Smooth muscle cell (in vitro differentiated cells): Measurements from ENCODE around the gene MAP7D1. TPM values are rescaled to one million over a fixed set of nuclear protein-coding genes. Genes with fewer than 3 reads are reported as not detected.

ENCODE experiments used
- DNase-seq: peaks from one replicate; lab custom pipeline; 2025; ENCODE audit not compliant: unreplicated experiment; lab: John Stamatoyannopoulos, UW
- H2AFZ ChIP-seq: fragments of 200-600 bp; sonication (generic); 2 replicates; pipeline ENCODE4 v1.6.0; 2016; ENCODE audit warnings: antibody characterized with exemption, low read depth, mild to moderate bottlenecking
- H3F3A ChIP-seq: fragments of 200-600 bp; sonication (generic); 2 replicates; pipeline ENCODE4 v1.6.0; 2017; ENCODE audit warnings: antibody characterized with exemption, low read depth
- H3K27ac ChIP-seq: fragments of 200-600 bp; sonication (generic); 2 replicates; pipeline ENCODE4 v1.5.1; 2016; ENCODE audit warnings: low read depth, mild to moderate bottlenecking
- H3K27me3 ChIP-seq: fragments of 200-600 bp; sonication (generic); 2 replicates; pipeline ENCODE4 v1.6.1; 2016; ENCODE audit warnings: low read depth, mild to moderate bottlenecking
- H3K36me3 ChIP-seq: fragments of 200-600 bp; sonication (generic); 2 replicates; pipeline ENCODE4 v1.5.1; 2016; ENCODE audit warnings: low read depth
- H3K4me1 ChIP-seq: fragments of 200-600 bp; sonication (generic); 2 replicates; pipeline ENCODE4 v1.5.1; 2016; ENCODE audit warnings: low read depth
- H3K4me2 ChIP-seq: fragments of 200-600 bp; sonication (generic); 2 replicates; pipeline ENCODE4 v1.6.0; 2016; ENCODE audit warnings: mild to moderate bottlenecking
- H3K4me3 ChIP-seq: fragments of 200-600 bp; sonication (generic); 2 replicates; pipeline ENCODE4 v1.5.1; 2016; ENCODE audit warnings: mild to moderate bottlenecking
- H3K79me2 ChIP-seq: fragments of 200-600 bp; sonication (generic); 2 replicates; pipeline ENCODE4 v1.6.0; 2016; ENCODE audit warnings: low read depth, mild to moderate bottlenecking
- H3K9ac ChIP-seq: fragments of 200-600 bp; sonication (generic); 2 replicates; pipeline ENCODE4 v1.6.0; 2016; ENCODE audit warnings: low read depth
- H3K9me3 ChIP-seq: fragments of 200-600 bp; sonication (generic); replicated peaks from 2 replicates; pipeline ENCODE4 v1.5.1; 2016; ENCODE audit warnings: low read depth
- H4K20me1 ChIP-seq: fragments of 200-600 bp; sonication (generic); 2 replicates; pipeline ENCODE4 v1.6.0; 2016; ENCODE audit warnings: low read depth
- CTCF ChIP-seq: fragments of 200-600 bp; sonication (generic); IDR thresholded peaks from 2 replicates; pipeline ENCODE4 v1.5.1; 2017; ENCODE audit warnings: borderline replicate concordance, mild to moderate bottlenecking, antibody characterized with exemption; ENCODE audit not compliant: insufficient read depth, poor library complexity, severe bottlenecking
- WGBS: methylation state at CpG from one replicate; pipeline ENCODE4 v1.1.7; 2016; ENCODE audit warnings: low lambda C conversion rate; 5-methylcytosine and 5-hydroxymethylcytosine counted together
- polyA plus RNA-seq: library from polyadenylated mRNA; unstranded; fragments of >200 nt; fragmentation: Nextera tagmentation; extraction: Ambion mirVana; gene quantifications from 2 replicates; pipeline ENCODE4 v1.2.1, GENCODE V29; 2016
- total RNA-seq: library from RNA; depleted of rRNA; stranded (reverse); fragments of >200 nt; gene quantifications from 2 replicates; pipeline ENCODE4 v1.2.3, GENCODE V29; 2014

MAP7D1 gene
- total and polyA plus RNA-seq, 2 experiments from 2014 or later: 109 to 169 TPM

GRCh38 chr1:36160949-36161485 is 5.1 kb downstream of the MAP7D1 start:
- 23% methylated on average over 12 of the region's 12 CpGs for WGBS
- no peak for DNase-seq
- Histone ChIP-seq H4K20me1 (peaks cover 90% of the 10 kb centered on the region), H3F3A (peaks cover 18% of the 10 kb centered on the region), H3K9ac (peak overlapping the region; percentile 81), H3K4me1 (peaks cover 29% of the 10 kb centered on the region), H3K36me3 (no peaks in the 10 kb centered on the region), H3K79me2 (peaks cover 100% of the 10 kb centered on the region), H3K27me3 (no peaks in the 10 kb centered on the region), H3K4me3 (peak overlapping the region; percentile 19), H2AFZ (no peak overlapping the region), H3K27ac (peak overlapping the region; percentile 82), H3K4me2 (peak overlapping the region; percentile 83), H3K9me3 (no peaks in the 10 kb centered on the region)
- peak; percentile 34 for TF ChIP-seq CTCF

- H3K36me3 ChIP-seq: no peaks in the 10 kb centered on the region
- WGBS: 64% methylated on average over 14 of the region's 14 CpGs
- H3K4me1 ChIP-seq: peaks cover 29% of the 10 kb centered on the region
- TF ChIP-seq CTCF: no peak
- DNase-seq: no peak
- no peaks in the 10 kb centered on the region for H3K27me3 ChIP-seq
- peak overlapping the region; percentile 82 for H3K27ac ChIP-seq
- no peaks in the 10 kb centered on the region for H3K9me3 ChIP-seq
- no peak overlapping the region for H2AFZ ChIP-seq
- peaks cover 100% of the 10 kb centered on the region for H3K79me2 ChIP-seq
- peak overlapping the region; percentile 83 for H3K4me2 ChIP-seq
- peaks cover 99% of the 10 kb centered on the region for H4K20me1 ChIP-seq
- H3F3A ChIP-seq: peaks cover 16% of the 10 kb centered on the region
- H3K4me3 ChIP-seq: peak overlapping the region; percentile 19
- H3K9ac ChIP-seq: peak overlapping the region; percentile 81
Measured at GRCh38 chr1:36161641-36162531, 5.9 kb downstream of the MAP7D1 start.

GRCh38 chr1:36162680-36163239 is 6.8 kb downstream of the MAP7D1 start:
- Histone ChIP-seq H2AFZ (no peak overlapping the region), H3K9ac (peak overlapping the region; percentile 33), H3K4me1 (peaks cover 26% of the 10 kb centered on the region)

More at GRCh38 chr1:36162680-36163239, 6.8 kb downstream of the MAP7D1 start:
- no peak for DNase-seq
- no peak for TF ChIP-seq CTCF
- Histone ChIP-seq H4K20me1 (peaks cover 100% of the 10 kb centered on the region), H3K4me3 (no peak overlapping the region), H3K4me2 (no peak overlapping the region), H3K27me3 (no peaks in the 10 kb centered on the region), H3K36me3 (no peaks in the 10 kb centered on the region), H3K9me3 (no peaks in the 10 kb centered on the region), H3F3A (peaks cover 14% of the 10 kb centered on the region), H3K79me2 (peaks cover 100% of the 10 kb centered on the region), H3K27ac (peak overlapping the region; percentile 82)
- 82% methylated on average over 1 of the region's 1 CpG for WGBS
